Heart left ventricle (tissue), 16 donors: Measurements from ENCODE around the gene TIMM22. TPM values are rescaled to one million over a fixed set of nuclear protein-coding genes. Genes with fewer than 3 reads are reported as not detected.

Source experiments
- ATAC-seq, 4 donors: fragments of 200-7000 bp; cut with Tn5 transposase; one replicate each; pipeline ENCODE4 v1.9.1; 2020 to 2022; ENCODE audit warnings: moderate library complexity in 4 of 4, mild to moderate bottlenecking in 3 of 4, moderate number of reproducible peaks in 1 of 4
- DNase-seq, 5 donors: peaks; one replicate each; pipeline ENCODE4 v3.0.0-alpha.2; 2020
- H3K27ac ChIP-seq, 12 donors: fragments of 200-600 bp; sonication (generic) in 4 of 12; one replicate each; pipeline versions ENCODE4 v1.5.0 to v1.8.0; 2016 to 2022; ENCODE audit warnings: mild to moderate bottlenecking in 2 of 12
- H3K27me3 ChIP-seq, 9 donors: fragments of 200-600 bp; sonication (generic) in 2 of 9; one replicate each; pipeline versions ENCODE4 v1.5.1 to v1.8.0; 2016 to 2022; ENCODE audit warnings: mild to moderate bottlenecking in 3 of 9
- H3K36me3 ChIP-seq, 9 donors: fragments of 200-600 bp; sonication (generic) in 2 of 9; one replicate each; pipeline versions ENCODE4 v1.5.0 to v1.8.0; 2018 to 2022; ENCODE audit warnings: mild to moderate bottlenecking in 2 of 9
- H3K4me1 ChIP-seq, 12 donors: fragments of 200-600 bp; sonication (generic) in 4 of 12; one replicate each; pipeline versions ENCODE4 v1.5.0 to v1.8.0; 2016 to 2022; ENCODE audit warnings: mild to moderate bottlenecking in 3 of 12
- H3K4me3 ChIP-seq, 12 donors: fragments of 200-600 bp; sonication (generic) in 4 of 12; one replicate each; pipeline versions ENCODE4 v1.5.0 to v1.8.0; 2017 to 2022; ENCODE audit warnings: mild to moderate bottlenecking in 9 of 12, moderate library complexity in 4 of 12
- H3K9me3 ChIP-seq, 12 donors: fragments of 200-600 bp; sonication (generic) in 4 of 12; one replicate each; pipeline versions ENCODE4 v1.5.0 to v1.8.0; 2016 to 2022; ENCODE audit warnings: mild to moderate bottlenecking in 1 of 12
- CTCF ChIP-seq, 12 donors: fragments of 200-600 bp; sonication (generic) in 4 of 12; IDR thresholded peaks; one replicate each; pipeline versions ENCODE4 v1.5.0 to v1.8.0; 2018 to 2022; ENCODE audit warnings: antibody characterized with exemption in 12 of 12, mild to moderate bottlenecking in 5 of 12
- POLR2A ChIP-seq, 2 donors: fragments of 450-650 bp; IDR thresholded peaks; one replicate each; pipeline ENCODE4 v1.6.1; 2017; ENCODE audit warnings: antibody characterized with exemption in 2 of 2, mild to moderate bottlenecking in 2 of 2, moderate library complexity in 2 of 2
- WGBS, 4 donors: extraction: QIAGEN DNeasy Blood & Tissue Kit in 2 of 4; methylation state at CpG; one replicate each; pipeline versions ENCODE4 v1.1.5 to v1.1.7; 2013 to 2018; 5-methylcytosine and 5-hydroxymethylcytosine counted together
- intact Hi-C, 10 donors: fragments of 100-400 bp; cut with DNase I; formaldehyde crosslinking; loops; one replicate each; pipeline versions ENCODE4 v1.11.1 to v1.14.2; 2022
- polyA plus RNA-seq, 2 donors: library from polyadenylated mRNA; stranded (reverse); fragments of 200-250 nt; gene quantifications; one replicate each; pipeline ENCODE4 v1.2.3, GENCODE V29; 2013
- total RNA-seq, 9 donors: library from RNA; depleted of rRNA in 2 of 9; stranded (reverse); fragments of >200 nt in 2 of 9; fragmentation: NEBNext Ultra II Directional in 3 of 9; extraction: Animal tissue kit (Norgen Biotek cat#: 25700) in 3 of 9; gene quantifications; one replicate each; pipeline versions ENCODE4 v1.1.0 to v1.2.4, GENCODE V29; 2016 to 2023
- donor health status: ischemic (EF 13 %, LVEDD 7.1; RV severe dilation, severe dysfunction).
- donor health status: healthy with polysubstance abuse.
- donor health status: DM: no; HTN: yes; CAD: no.
- donor health status: DM: no; HTN: no; CAD: no.
- donor health status: ischemic (EF 25% LVEDD 6.9; RV normal size, moderate dysfunction).
- donor health status: ischemic (EF 25% LVEDD 5.7; RV mildly dilated, moderate dysfunction).
- donor health status: healthy.
- donor health status: DM: yes; HTN: yes; CAD: no.
- donor health status: ischemic (EF 35%, LVEDD 5.7; RV mildly dilated, moderate dysfunction).
- donor health status: nonischemic (EF 11% LVEDD 7.7; RV severe dilation, severe dysfunction).
- donor health status: DM: yes; HTN: yes; CAD: no.
- donor health status: PGD.
- donor health status: ischemic (EF 29% LVEDD 5.4; RV normal size, mild dysfunction).
- donor health status: nonischemic (EF 23%, LVEDD 6.1; RV moderate dilation, normal function).

Gene TIMM22
- total and polyA plus RNA-seq, 11 donors: 12.5 to 20.4 (median 16.5) TPM

DNA sequence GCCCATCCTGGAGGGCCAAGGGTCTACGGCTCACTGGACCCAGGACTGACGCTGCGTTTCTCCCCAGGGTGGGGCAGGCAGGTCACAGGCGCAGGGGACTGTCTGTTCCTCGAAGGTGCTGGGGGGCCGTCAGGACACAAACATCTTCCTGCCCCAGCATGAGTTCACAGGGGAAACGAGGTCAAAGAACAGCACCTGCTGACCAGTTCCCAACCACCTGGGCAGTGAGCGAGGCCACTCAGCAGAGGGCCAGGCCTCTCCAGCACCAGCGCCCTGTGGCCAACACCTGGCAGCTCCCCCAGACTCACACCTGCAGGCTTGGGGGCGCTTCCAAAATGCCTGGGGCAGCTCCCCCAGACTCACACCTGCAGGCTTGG, 29.7 kb downstream of the TIMM22 start:
- H3K27me3 ChIP-seq: no peaks in the 10 kb centered on the region
- DNase-seq (no peak), ATAC-seq (no peak)
- H3K4me1 ChIP-seq: peaks cover 6 to 79% (median 56%) of the 10 kb centered on the region in 12 donors
- H3K36me3 ChIP-seq: peaks cover 0 to 35% (median 12%) of the 10 kb centered on the region in 9 donors
- H3K4me3 ChIP-seq: no peak overlapping the region
- peak overlapping the region in 4 of 12 donors; percentile 6 to 67 (median 28) for H3K27ac ChIP-seq
- H3K9me3 ChIP-seq: no peaks in the 10 kb centered on the region
- 85 to 90% (median 88%) methylated on average over 8 to 10 of the region's 10 CpGs for WGBS, 4 donors
- intact Hi-C loops: no loop called here
- no peak for TF ChIP-seq POLR2A (IDR thresholded peaks at IDR 0.05)
- no peak for TF ChIP-seq CTCF (IDR thresholded peaks at IDR 0.05)

DNA sequence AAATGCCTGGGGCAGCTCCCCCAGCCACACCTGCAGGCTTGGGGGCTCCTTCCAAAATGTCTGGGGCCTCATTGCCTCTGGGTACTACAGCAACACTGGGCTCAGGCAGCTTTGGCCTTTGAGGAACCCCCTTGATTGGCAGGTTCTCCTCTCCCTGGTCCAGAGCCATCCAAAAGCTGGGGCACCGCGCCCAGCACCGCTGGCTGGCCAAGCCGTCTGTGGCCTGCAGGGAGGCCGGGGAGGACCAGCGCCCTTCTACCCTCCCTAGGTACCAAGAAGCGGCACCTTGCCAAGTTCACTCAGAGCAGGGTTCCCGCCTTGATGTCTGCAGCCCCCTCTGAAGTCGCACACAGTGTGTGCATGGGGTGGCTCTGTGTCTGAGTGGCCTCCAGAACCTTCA, 30.1 kb downstream of the TIMM22 start:
- TF ChIP-seq POLR2A (IDR thresholded peaks at IDR 0.05) (no peak), CTCF (IDR thresholded peaks at IDR 0.05) (no peak)
- no peaks in the 10 kb centered on the region for H3K9me3 ChIP-seq
- DNase-seq: peak in 2 of 5 donors; percentile 67 to 70
- peaks cover 0 to 35% (median 12%) of the 10 kb centered on the region in 9 donors for H3K36me3 ChIP-seq
- WGBS, 4 donors: 23 to 59% (median 51%) methylated on average over 7 to 9 of the region's 9 CpGs
- no peaks in the 10 kb centered on the region for H3K27me3 ChIP-seq
- no peak overlapping the region for H3K4me3 ChIP-seq
- ATAC-seq: peak; percentile 17 to 36 (median 26)
- peaks cover 6 to 79% (median 56%) of the 10 kb centered on the region in 12 donors for H3K4me1 ChIP-seq
- intact Hi-C loops: no loop called here
- H3K27ac ChIP-seq: peak overlapping the region in 5 of 12 donors; percentile 6 to 67 (median 18)

- peak overlapping the region in 7 of 12 donors; percentile 15 to 69 (median 57) for H3K4me3 ChIP-seq
- no peak for TF ChIP-seq POLR2A (IDR thresholded peaks at IDR 0.05)
- no peak for TF ChIP-seq CTCF (IDR thresholded peaks at IDR 0.05)
- peaks cover 6 to 73% (median 50%) of the 10 kb centered on the region in 12 donors for H3K4me1 ChIP-seq
- H3K36me3 ChIP-seq: peaks cover 0 to 43% (median 19%) of the 10 kb centered on the region in 9 donors
- WGBS, 4 donors: 61 to 72% (median 68%) methylated on average over 30 of the region's 30 CpGs
- H3K9me3 ChIP-seq: no peaks in the 10 kb centered on the region
- H3K27me3 ChIP-seq: no peaks in the 10 kb centered on the region
- peak overlapping the region; percentile 15 to 88 (median 74) for H3K27ac ChIP-seq
- ATAC-seq (peak; percentile 13 to 62 (median 46)), DNase-seq (peak in 2 of 5 donors; percentile 53 to 77)
- intact Hi-C loops: no loop called here
Observed at GRCh38 chr17:1029196-1029921, 32.4 kb downstream of the TIMM22 start.

- peak; percentile 13 to 31 (median 16) for ATAC-seq
- Histone ChIP-seq H3K9me3 (no peaks in the 10 kb centered on the region), H3K27ac (peak overlapping the region in 11 of 12 donors; percentile 54 to 88 (median 75)), H3K36me3 (peaks cover 0 to 49% (median 22%) of the 10 kb centered on the region in 9 donors), H3K27me3 (no peaks in the 10 kb centered on the region), H3K4me3 (peak overlapping the region in 9 of 12 donors; percentile 43 to 69 (median 57)), H3K4me1 (peaks cover 6 to 79% (median 50%) of the 10 kb centered on the region in 12 donors)
- intact Hi-C loops: no loop called here
- 48 to 61% (median 59%) methylated on average over 14 to 20 of the region's 20 CpGs for WGBS, 4 donors
- no peak for TF ChIP-seq POLR2A (IDR thresholded peaks at IDR 0.05)
- no peak for TF ChIP-seq CTCF (IDR thresholded peaks at IDR 0.05)
- DNase-seq: peak in 1 of 5 donors; percentile 45
Observed at GRCh38 chr17:1029922-1030644, 33.2 kb downstream of the TIMM22 start.
